ENCODE results near the gene PNPLA7.

DNA sequence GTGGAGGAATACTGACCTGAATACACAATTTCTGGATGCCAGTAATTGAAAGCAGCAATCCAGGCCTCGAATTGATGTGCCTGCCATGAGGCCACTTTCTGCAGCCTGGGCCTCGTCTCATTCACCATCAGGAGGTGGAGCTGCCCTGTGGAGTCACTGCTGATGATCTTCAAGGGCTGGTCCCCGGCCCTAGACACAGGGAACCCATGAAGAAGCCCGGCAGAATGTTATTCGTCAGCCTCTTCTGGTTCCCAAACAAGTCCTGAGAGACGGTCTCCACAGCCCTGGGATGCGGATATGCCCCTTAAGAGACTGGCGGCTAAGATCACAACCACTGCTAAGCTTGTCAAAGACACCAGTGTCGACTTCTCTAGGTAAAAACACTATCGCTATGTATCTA is 24.0 kb upstream of the PNPLA7 start:
- no peak for TF ChIP-seq EZH2 (IDR thresholded peaks at IDR 0.05; ENCODE audit: borderline replicate concordance, insufficient read depth, low read depth, low read length, poor library complexity, severe bottlenecking)
- TF ChIP-seq, protein P1, sequence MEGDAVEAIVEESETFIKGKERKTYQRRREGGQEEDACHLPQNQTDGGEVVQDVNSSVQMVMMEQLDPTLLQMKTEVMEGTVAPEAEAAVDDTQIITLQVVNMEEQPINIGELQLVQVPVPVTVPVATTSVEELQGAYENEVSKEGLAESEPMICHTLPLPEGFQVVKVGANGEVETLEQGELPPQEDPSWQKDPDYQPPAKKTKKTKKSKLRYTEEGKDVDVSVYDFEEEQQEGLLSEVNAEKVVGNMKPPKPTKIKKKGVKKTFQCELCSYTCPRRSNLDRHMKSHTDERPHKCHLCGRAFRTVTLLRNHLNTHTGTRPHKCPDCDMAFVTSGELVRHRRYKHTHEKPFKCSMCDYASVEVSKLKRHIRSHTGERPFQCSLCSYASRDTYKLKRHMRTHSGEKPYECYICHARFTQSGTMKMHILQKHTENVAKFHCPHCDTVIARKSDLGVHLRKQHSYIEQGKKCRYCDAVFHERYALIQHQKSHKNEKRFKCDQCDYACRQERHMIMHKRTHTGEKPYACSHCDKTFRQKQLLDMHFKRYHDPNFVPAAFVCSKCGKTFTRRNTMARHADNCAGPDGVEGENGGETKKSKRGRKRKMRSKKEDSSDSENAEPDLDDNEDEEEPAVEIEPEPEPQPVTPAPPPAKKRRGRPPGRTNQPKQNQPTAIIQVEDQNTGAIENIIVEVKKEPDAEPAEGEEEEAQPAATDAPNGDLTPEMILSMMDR (IDR thresholded peaks at IDR 0.05), result no peak

All from B cell (primary cell).